ENCODE measurements around the gene BAZ2A.
"Not testable (repeated sequence)": the region's sequence is repeated elsewhere in the genome, so short reads cannot be mapped to it uniquely, and the experiment has no call there.

Gene BAZ2A

DNA sequence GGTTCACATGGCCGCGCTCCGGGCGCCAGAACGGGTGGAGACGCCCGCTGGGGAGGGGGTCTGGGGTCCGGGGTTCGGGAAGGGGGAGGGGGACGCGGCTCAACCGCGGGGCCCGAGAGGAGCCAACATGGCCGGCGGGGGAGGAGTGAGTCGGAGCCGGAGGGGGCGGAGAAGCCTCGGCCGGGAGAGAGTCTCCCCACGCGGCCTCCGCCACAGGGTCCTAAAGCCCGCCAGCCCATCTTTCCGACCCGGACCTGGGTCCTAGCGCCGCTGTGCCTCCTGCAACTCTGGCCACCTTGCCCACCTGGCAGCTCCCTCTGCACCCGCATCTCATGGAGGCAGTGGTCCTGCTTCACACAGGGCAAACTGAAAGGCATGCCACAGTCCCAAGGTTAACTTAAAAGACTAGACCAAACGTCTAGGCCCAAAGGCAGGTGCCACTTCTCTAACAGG, at the start of gene BAZ2A:
BAZ2A (minus strand) TSS at position 147 of the 453 bp plus-strand sequence. CDS start 12,796 bp downstream, outside the sequence.
- DNase-seq = peak; percentile 38

DNA sequence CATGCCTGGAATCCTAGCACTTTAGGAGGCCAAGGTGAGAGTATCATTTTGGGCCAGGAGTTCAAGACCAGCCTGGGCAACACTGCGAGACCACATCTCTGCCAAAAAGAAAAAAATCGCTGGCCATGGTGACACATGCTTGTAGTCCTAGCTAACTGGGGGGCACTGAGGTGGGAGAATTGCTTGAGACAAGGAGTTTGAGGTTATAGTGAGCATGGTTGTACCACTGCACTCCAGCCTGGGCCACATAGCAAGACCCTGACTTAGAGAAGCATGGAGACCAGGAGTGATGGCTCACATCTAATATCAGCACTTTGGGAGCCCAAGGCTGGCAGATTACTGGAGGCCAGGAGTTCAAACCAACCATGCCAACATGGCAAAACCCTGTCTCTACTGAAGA, 48.7 kb upstream of the BAZ2A start:
- DNase-seq = no peak

DNA sequence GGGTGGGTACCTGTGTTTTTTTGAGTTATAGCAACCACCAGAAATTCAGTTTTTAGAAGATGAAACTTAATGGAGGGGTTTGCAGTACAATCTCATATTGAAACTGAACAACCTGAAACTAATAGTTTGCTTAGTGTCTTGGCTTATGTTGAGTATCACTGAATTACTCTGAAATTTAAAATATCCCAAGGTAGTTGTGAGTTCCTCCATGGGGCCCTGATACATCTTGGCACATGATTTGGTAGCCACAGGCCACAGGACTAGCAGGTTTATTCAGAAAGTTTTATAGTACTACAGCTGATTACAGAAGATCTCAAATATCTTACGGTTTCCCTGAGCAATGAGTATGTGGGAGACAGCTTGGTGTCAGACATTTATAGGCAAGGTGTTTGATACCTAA, 47.6 kb upstream of the BAZ2A start:
- DNase-seq = no peak

DNA sequence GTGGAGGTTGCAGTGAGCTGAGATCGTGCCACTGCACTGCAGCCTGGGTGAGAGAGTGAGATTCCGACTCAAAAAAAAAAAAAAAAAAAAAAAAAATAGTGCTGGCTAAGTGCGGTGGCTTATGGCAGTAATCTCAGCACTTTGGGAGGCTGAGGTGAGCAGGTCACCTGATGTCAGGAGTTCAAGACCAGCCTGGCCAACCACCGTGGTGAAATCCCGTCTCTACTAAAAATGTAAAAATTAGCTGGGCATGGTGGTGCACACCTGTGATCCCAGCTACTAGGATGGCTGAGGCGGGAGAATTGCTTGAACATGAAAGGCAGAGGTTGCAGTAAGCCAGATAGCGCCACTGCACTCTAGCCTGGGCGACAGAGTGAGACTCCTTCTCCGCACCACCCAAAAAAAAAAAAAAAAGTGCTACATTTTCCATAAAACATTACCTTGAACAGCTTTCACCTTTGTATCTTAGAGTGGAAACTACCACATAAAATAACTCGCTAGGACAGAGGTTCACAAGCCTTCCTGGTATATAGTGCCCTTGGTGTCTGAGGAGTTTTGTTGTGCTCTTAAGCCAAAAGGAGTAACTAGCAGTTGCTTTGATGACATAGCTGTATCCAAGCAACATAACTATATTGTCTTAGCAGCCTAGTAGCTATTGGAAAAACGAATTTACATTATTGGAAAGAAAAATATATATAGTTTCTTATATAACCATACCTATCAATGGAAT, 46.9 kb upstream of the BAZ2A start:
- no peak for DNase-seq

- DNase-seq = no peak
Observed at GRCh38 chr12:56671608-56672007, 41.5 kb upstream of the BAZ2A start.

GRCh38 chr12:56670836-56671235, 40.7 kb upstream of the BAZ2A start:
- DNase-seq = no peak

GRCh38 chr12:56668197-56668457, 38.0 kb upstream of the BAZ2A start:
- no peak for DNase-seq

DNA sequence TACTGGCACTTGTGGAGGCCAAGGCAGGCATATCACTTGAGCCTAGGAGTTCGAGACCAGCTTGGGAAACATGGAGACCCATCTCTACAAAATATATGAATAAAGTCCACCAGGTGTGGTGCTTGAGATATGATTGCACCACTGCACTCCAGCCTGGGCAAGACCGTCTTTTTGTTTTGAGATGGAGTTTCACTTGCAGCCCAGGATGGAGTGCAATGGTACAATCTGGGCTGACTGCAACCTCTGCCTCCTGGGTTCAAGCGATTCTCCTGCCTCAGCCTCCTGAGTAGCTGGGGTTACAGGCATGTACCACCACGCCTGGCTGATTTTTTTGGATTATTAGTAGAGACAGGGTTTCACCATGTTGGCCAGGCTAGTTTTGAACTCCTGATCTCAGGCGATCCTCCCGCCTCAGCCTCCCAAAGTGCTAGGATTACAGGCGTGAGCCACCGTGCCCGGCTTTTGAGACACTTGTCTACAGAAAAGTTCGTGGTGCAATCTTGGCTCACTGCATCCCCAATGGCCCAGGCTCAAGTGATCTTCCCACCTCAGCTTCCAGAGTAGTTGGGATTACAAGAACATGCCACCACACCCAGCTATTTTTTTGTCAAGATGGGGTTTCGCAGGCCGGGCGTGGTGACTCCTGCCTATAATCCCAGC, 32.0 kb upstream of the BAZ2A start:
- no peak for DNase-seq

DNA sequence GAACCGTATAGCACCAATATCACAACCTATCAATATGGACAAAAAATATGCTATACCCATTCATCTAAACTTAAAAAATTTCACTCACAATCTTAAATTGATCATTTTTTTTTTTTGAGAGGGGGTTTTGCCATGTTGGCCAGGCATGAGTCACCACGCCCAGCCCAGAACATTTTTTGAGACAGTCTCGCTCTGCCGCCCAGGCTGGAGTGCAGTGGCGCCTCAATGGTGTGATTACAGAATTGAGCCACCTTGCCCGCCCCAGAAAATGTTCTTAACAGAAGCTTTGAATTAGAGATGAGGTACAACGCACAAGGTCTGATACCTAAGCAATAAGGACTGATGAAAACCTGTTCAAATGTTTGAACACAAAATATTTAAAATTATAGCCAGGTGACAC, 31.4 kb upstream of the BAZ2A start:
- DNase-seq = no peak

DNA sequence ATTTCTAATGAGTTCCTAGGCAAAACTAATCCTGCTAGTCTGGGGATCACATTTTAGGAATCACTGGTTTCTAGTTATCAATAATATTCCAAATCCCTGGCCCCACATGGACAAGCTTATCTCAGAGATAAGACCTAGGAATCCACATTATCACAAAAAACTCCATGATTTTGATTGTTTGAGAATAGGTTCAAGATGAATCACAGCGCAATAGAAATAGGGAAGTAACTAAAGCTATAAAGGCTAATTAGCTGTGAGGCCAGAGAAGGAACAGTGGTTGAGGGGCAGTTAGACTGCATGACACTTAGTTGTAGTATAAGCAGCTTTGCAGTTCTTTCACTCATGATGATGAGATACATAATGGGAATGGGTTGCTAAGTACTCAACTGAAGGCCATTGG, 28.8 kb upstream of the BAZ2A start:
- DNase-seq = no peak

GRCh38 chr12:56657416-56658379, 27.6 kb upstream of the BAZ2A start:
- no peak for DNase-seq

DNA sequence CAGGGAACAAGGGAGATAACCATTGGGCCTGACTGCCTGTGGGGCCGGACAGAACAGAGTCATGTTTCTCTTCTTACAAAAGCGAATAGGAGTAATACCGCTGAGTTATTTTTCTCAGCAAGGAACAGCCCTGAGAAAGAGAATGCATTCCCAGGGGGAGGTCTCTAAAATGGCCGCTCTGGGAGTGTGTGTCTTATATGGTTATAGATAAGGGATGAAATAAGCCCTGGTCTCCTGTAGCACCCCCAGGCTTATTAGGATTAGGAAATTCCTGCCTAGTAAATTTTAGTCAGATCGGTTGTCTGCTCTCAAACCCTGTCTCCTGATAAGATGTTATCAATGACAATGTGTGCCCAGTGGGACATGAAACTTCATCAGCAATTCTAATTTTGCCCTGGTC, 23.7 kb upstream of the BAZ2A start:
- not testable (repeated sequence) for DNase-seq

DNA sequence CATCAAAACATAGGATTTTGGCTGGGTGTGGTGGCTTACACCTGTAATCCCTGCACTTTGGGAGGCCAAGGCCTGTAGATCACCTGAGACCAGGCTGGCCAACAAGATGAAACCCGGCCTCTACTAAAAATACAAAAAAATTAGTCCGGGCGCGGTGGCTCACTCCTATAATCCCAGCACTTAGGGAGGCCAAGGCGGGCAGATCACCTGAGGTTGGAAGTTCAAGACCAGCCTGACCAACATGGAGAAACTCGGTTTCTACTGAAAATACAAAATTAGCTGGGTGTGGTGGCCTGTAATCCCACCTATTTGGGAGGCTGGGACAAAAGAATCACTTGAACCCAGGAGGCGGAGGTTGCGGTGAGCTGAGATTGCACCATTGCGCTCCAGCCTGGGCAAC, 17.9 kb upstream of the BAZ2A start:
- DNase-seq = not testable (repeated sequence)

DNA sequence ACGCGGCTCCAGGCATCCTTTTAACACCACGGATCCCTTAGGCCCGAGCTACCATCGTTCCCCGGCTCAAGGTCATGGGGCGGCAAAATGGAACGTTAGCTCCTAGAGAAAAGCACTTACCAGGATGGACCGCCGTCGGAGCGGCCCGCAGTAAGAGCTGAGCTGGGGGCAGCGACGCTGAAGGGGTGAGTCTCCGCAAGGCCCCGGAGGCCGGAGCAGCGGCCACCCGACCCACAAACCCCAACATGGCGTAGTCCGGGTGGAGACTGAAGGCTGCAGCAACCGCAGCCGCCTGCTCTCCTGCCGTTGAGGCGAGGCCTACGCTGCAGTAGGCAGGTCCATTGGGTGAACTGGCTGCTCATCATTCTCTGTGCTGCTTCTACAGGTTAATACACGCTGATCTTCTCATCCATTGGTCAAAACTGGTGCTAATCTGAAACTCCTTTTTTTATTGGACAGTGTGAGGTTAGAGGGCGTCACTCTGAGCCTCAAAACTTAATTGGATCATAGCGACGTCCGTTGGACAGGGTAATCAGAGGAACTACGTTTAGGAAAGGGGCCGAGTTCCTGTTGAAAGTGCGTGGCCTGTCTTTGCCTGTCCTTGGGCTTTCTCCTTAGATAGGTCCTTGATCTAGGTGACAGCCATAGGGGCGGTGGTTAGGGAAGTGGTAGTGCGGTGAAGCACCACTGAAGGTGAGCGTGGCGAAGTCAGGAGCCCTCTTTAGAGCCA, 15.8 kb upstream of the BAZ2A start, which contains the start of gene ATP5F1B:
ATP5F1B (minus strand) TSS at position 268 of the 730 bp plus-strand sequence; CDS start at position 247, 21 bp downstream.
- peak; percentile 99 for DNase-seq

DNA sequence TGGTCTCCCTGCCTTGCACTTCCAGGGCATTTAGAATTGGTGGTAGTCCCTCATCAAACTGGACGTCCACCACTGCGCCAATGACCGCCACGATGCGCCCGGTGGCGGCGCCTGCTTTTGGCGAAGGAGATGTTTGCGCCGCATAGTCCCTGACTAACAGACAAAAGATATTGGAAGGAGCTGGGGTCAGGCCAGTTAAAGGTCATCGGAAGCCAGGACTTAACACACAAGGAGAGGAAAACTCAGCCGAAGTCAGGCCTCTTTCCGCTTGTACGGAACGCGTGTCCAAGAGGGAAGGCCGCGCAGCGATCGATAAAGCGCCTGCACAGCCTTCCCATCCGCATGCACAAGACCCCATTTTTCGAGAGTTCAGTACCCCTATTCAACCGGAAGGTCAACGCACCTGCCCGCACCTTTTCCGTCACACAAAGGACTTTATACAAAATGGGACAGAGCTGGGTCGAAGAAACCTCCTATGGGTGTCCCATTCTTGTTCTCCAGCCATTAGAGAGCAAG, 15.1 kb upstream of the BAZ2A start:
- DNase-seq = no peak

GRCh38 chr12:56644654-56645053, 14.5 kb upstream of the BAZ2A start:
- no peak for DNase-seq

DNA sequence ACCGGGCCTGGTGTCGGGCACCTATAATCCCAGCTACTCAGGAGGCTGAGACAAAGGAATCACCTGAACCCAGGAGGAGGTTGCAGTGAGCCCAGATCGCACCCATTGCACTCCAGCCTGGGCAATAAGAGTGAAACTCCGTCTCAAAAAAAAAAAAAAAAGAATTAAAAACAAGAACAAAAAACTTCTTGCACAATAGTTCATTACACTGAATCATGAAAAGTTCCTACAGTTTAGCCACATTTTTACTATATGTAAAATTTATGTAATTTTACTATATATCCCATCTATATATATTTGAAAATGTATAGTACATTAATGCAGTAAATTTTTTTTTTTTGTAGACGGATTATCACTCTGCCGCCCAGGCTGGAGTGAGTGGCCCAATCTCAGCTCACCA, 11.1 kb upstream of the BAZ2A start:
- no peak for DNase-seq

DNA sequence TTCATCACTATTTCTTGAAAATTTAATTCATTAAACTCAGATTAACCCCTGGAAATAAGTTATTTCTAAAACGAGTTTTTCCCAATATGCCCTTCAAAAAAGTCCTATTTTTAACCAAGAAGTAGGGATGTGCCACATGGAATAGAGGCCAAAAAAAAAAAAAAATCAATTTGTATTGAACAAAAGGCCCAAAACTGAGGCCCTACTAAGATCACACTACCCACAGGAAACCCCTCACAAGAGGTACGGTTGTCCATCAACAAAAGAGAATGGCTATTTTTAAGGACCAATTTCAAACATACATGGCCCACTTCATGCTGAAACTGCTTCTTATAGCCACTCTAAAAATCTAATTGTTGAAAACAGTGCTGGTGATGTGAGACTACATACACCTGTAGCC, 7.5 kb upstream of the BAZ2A start:
- no peak for DNase-seq

GRCh38 chr12:56636675-56637540, 6.8 kb upstream of the BAZ2A start:
- peak; percentile 99 for DNase-seq

DNA sequence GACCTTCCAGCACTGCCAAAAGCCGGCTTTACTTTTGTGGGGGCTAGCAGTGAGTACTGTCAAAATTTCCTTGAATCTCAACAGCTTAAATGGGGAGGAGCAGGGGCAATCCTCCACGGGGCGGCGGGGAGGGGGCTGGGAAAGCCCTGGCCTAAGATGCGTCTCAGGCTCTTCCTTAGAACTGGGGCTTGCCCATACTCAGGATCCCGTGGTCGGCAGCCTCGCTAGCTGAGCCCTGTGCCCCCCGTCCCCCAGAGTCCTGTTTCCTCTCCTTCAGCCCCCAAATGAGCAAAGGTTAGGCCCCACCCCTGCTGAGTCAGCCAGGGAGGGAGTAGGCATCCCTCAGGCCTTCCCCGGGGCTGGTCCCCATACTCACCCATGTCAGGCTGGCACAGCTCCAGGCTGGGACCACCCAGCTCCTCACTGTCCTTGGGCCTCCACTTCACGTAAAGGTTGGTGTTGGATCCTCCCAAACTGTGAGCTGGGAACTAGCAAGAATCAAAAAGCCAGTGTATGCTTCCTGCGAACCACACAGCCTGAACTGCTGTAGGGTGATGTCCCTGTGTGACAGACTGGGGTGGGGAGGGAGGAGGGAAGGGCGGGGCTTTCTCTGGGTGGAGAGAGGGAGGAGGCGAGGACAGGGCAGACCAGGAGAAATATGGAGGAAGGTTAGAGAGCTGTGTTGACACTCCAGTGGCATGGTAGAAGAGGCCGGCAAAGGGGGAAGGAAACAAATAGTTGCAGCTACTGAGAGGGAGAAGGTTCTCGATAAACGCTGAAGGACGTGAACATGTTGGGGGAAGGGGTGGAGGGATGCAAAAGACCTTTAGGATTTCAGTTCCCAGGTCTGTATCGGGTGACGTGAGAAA, 5.9 kb upstream of the BAZ2A start:
- peak; percentile 47 for DNase-seq
